IPS-20b (cell line): ENCODE data around the gene LCE4A.

Source experiments
- H3K27ac ChIP-seq: one replicate; pipeline ENCODE4 v1.5.1; 2013; ENCODE audit warnings: low read length
- H3K27me3 ChIP-seq: 2 replicates; pipeline ENCODE4 v1.6.1; 2013; ENCODE audit warnings: mild to moderate bottlenecking, low read length, inconsistent platforms; ENCODE audit not compliant: insufficient read depth
- H3K36me3 ChIP-seq: 2 replicates; pipeline ENCODE4 v1.6.1; 2013; ENCODE audit warnings: low read depth, mild to moderate bottlenecking, inconsistent platforms, low read length, moderate library complexity; ENCODE audit not compliant: insufficient read depth
- H3K4me1 ChIP-seq: 2 replicates; pipeline ENCODE4 v1.6.1; 2013; ENCODE audit warnings: mild to moderate bottlenecking, control low read depth, inconsistent platforms, low read length, moderate library complexity; ENCODE audit not compliant: insufficient read depth
- H3K4me3 ChIP-seq: 2 replicates; pipeline ENCODE4 v1.5.1; 2013; ENCODE audit warnings: mild to moderate bottlenecking, low read length, inconsistent platforms
- H3K9ac ChIP-seq: 2 replicates; pipeline ENCODE4 v1.6.1; 2013; ENCODE audit warnings: low read depth, mild to moderate bottlenecking, inconsistent platforms, low read length, moderate library complexity
- H3K9me3 ChIP-seq: 2 replicates; pipeline ENCODE4 v1.6.1; 2013; ENCODE audit warnings: mild to moderate bottlenecking, low read depth, low read length, inconsistent platforms; ENCODE audit not compliant: insufficient read depth

LCE4A gene

DNA sequence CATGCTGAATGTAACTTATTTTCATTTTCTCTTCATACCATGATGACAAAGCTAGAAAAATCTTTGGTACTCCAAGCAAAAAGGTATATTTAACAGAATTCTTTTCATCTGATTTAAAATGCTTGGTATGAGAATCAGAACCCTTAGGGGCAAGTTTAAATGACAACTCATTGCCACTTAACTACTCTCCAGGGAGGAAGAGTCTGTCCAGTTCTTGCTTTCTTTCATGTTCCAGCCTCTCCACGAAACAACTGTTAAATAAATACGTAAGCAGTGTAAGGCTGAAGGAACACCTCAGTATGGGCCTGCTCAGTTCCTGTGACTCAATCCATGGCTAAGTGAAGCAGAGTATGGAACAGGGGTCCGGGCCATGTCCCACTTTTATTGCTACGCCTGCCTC lies 8.2 kb upstream of the LCE4A start:
- Histone ChIP-seq H3K9me3 (peaks cover 62% of the 10 kb centered on the region), H3K9ac (no peak overlapping the region), H3K27ac (no peak overlapping the region), H3K27me3 (no peaks in the 10 kb centered on the region), H3K4me1 (no peaks in the 10 kb centered on the region), H3K36me3 (no peaks in the 10 kb centered on the region), H3K4me3 (no peak overlapping the region)

- Histone ChIP-seq H3K4me1 (no peaks in the 10 kb centered on the region), H3K36me3 (no peaks in the 10 kb centered on the region), H3K4me3 (no peak overlapping the region), H3K27ac (no peak overlapping the region), H3K9ac (no peak overlapping the region), H3K9me3 (peaks cover 55% of the 10 kb centered on the region), H3K27me3 (no peaks in the 10 kb centered on the region)
These were observed 10.3 kb downstream of the LCE4A start for GRCh38 chr1:152718238-152718637.

DNA sequence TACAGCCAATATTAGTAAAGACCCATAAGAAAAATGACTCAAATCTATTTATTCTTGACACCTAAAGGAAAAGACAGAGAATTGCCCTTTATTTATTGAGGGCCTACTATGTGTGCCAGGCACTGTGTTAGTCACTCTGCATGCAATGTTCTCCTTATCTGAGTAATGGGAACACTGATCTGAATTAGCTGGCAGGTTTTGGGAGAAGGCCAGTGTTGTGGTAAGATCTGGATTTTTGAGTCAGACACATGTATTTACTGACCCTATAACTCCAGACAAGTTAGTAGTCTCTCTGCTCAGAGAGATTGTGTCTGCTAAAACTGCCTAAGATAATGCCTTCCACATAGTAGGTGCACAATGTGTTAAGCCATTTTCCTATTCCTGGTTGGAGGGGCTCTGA lies 17.3 kb downstream of the LCE4A start:
- H3K9ac ChIP-seq = no peak overlapping the region
- H3K27me3 ChIP-seq = no peaks in the 10 kb centered on the region
- H3K4me3 ChIP-seq = no peak overlapping the region
- peaks cover 37% of the 10 kb centered on the region for H3K9me3 ChIP-seq
- no peaks in the 10 kb centered on the region for H3K4me1 ChIP-seq
- no peaks in the 10 kb centered on the region for H3K36me3 ChIP-seq
- H3K27ac ChIP-seq = no peak overlapping the region

GRCh38 chr1:152728986-152729385 lies 21.0 kb downstream of the LCE4A start:
- no peak overlapping the region for H3K27ac ChIP-seq
- peaks cover 46% of the 10 kb centered on the region for H3K9me3 ChIP-seq
- H3K36me3 ChIP-seq = no peaks in the 10 kb centered on the region
- H3K4me1 ChIP-seq = no peaks in the 10 kb centered on the region
- no peak overlapping the region for H3K9ac ChIP-seq
- no peaks in the 10 kb centered on the region for H3K27me3 ChIP-seq
- H3K4me3 ChIP-seq = no peak overlapping the region

- no peaks in the 10 kb centered on the region for H3K36me3 ChIP-seq
- peaks cover 50% of the 10 kb centered on the region for H3K9me3 ChIP-seq
- no peak overlapping the region for H3K9ac ChIP-seq
- no peak overlapping the region for H3K27ac ChIP-seq
- no peaks in the 10 kb centered on the region for H3K4me1 ChIP-seq
- H3K4me3 ChIP-seq = no peak overlapping the region
- no peaks in the 10 kb centered on the region for H3K27me3 ChIP-seq
These were observed 27.7 kb downstream of the LCE4A start for GRCh38 chr1:152735648-152736047.

GRCh38 chr1:152737997-152738396 lies 30.0 kb downstream of the LCE4A start:
- peaks cover 50% of the 10 kb centered on the region for H3K9me3 ChIP-seq
- H3K36me3 ChIP-seq = no peaks in the 10 kb centered on the region
- H3K9ac ChIP-seq = no peak overlapping the region
- no peak overlapping the region for H3K27ac ChIP-seq
- no peak overlapping the region for H3K4me3 ChIP-seq
- H3K4me1 ChIP-seq = no peaks in the 10 kb centered on the region
- H3K27me3 ChIP-seq = no peaks in the 10 kb centered on the region

DNA sequence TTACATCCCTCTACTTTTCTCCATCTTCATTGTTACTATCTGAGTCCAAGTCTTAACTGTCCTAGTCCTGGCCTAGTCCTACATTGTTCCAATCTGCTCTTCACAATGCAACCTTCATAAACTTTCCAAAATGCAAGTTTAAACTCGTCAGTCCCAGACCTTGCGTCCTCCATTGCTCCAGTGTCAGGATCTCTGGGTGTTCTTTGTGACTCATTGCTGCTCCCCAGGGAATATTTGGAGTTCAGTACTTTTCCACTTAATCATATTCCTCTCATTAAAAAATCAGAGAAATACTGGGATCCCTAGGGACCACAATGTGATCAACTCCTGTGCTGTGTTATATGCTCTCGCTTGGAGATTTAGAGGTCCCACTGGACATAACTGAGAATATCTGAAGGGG lies 31.9 kb downstream of the LCE4A start:
- peaks cover 54% of the 10 kb centered on the region for H3K9me3 ChIP-seq
- no peak overlapping the region for H3K27ac ChIP-seq
- H3K4me3 ChIP-seq = no peak overlapping the region
- H3K4me1 ChIP-seq = no peaks in the 10 kb centered on the region
- H3K9ac ChIP-seq = no peak overlapping the region
- H3K36me3 ChIP-seq = no peaks in the 10 kb centered on the region
- no peaks in the 10 kb centered on the region for H3K27me3 ChIP-seq

DNA sequence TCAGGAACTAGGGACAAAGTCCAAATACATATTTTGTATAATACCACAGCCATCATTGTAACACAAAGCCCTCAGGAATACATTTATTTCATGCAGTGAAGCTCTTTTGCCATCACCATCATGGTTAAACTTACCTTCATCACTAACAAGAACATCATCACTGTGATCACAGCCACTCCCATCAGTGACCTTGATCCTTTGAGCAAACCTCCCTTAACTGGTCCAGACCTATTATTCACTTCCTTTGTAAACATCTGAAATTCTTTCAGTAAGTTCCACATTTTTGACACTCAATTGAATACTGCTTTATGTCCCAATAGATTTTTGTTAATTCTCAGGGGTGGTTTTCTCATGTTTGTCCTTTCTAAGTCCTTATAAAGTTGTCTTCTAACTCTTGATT lies 33.7 kb downstream of the LCE4A start:
- no peaks in the 10 kb centered on the region for H3K27me3 ChIP-seq
- H3K27ac ChIP-seq = no peak overlapping the region
- H3K9ac ChIP-seq = no peak overlapping the region
- no peak overlapping the region for H3K4me3 ChIP-seq
- peaks cover 53% of the 10 kb centered on the region for H3K9me3 ChIP-seq
- no peaks in the 10 kb centered on the region for H3K36me3 ChIP-seq
- H3K4me1 ChIP-seq = no peaks in the 10 kb centered on the region

DNA sequence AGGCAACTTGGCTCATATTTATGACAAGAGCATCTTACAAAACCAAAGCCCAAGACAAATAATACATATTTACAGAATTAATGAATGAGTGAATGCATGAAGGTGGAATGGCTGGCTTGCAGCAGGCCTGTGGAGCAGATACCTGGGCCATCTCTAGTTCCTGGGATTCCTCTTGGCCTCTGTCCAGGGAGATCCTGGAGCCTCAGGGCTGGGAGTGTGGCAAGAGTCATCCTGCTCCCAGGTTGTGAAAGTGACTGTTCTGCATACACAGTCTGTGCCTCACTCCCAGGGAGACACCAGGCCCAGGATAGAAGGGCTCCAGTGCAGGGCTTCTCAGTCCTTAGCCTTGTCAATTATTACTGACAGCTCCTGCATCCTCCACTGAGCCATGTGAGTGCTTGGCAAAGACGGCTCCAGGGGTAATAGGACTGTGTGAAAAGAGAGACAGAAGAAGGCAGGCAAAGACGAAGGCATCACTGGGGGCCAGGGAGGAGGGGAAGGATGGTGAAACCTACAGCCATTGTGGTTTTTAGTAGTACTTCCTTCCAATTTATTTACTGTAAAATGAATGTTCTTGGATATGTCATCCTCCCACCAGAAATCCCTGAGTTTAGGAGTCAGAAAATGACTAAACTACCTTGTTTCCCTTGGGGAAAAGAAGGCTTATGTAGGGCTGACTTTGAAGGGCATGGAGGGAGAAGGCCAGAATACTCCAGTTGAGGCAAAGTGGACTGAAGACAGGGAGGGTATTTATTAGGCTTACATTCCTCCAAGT lies 35.6 kb downstream of the LCE4A start:
- H3K4me3 ChIP-seq = no peak overlapping the region
- no peak overlapping the region for H3K9ac ChIP-seq
- peaks cover 56% of the 10 kb centered on the region for H3K9me3 ChIP-seq
- H3K27ac ChIP-seq = no peak overlapping the region
- H3K4me1 ChIP-seq = no peaks in the 10 kb centered on the region
- H3K27me3 ChIP-seq = no peaks in the 10 kb centered on the region
- no peaks in the 10 kb centered on the region for H3K36me3 ChIP-seq

GRCh38 chr1:152745289-152745704 lies 37.3 kb downstream of the LCE4A start:
- H3K36me3 ChIP-seq = no peaks in the 10 kb centered on the region
- H3K27ac ChIP-seq = no peak overlapping the region
- H3K4me3 ChIP-seq = no peak overlapping the region
- H3K9ac ChIP-seq = no peak overlapping the region
- H3K9me3 ChIP-seq = peaks cover 49% of the 10 kb centered on the region
- no peaks in the 10 kb centered on the region for H3K27me3 ChIP-seq
- no peaks in the 10 kb centered on the region for H3K4me1 ChIP-seq

DNA sequence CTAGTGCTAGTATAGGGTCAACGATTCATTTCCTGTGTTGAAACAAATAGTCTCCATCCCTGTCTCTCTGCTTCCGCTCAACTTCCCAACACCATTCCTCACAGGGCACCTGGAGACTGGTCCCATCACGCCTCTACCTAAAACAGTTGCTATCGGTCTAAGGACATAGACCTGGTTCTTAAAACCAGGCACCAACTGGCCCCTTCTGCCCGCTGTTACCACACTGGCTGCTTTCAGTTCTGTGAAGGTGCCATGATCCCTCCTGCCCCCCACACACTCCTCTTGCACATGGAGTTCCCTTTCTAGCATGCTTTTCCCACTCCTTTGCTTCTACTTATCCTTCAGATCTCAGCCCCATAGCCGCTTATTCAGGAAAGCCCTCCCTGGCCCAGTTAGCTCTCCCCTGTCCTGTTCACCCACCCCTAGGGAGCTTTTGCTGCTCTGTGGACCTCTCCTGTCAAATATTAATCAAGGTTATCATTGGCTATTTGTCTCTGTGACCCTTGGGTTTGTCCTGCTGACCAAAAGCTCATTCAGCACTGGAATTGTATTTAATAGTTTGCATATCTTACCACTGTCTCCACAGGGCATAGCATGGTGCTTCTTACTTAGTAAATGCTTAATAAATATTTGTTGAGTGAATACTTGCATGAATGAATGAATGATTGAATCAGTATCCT lies 37.9 kb downstream of the LCE4A start:
- no peak overlapping the region for H3K4me3 ChIP-seq
- H3K27me3 ChIP-seq = no peaks in the 10 kb centered on the region
- peaks cover 55% of the 10 kb centered on the region for H3K9me3 ChIP-seq
- H3K36me3 ChIP-seq = no peaks in the 10 kb centered on the region
- H3K27ac ChIP-seq = no peak overlapping the region
- no peak overlapping the region for H3K9ac ChIP-seq
- H3K4me1 ChIP-seq = no peaks in the 10 kb centered on the region

DNA sequence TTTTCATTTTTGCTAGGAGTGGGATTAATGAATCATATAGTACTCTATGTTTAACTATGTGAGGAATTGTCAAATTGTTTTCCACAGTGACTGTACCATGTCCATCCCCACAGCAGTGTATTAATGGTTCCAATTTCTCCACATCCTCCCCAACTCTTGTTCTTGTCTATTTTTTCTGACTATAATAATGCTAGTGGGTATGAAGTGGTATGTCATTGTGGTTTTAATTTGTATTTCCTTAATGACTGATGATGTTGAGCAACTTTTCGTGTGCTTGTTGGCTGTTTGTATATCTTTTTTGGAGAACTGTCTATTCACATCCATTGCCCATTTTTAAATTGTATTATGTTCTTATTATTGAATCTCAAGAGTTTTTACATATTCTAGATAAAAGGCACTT lies 39.9 kb downstream of the LCE4A start:
- H3K4me3 ChIP-seq = no peak overlapping the region
- no peaks in the 10 kb centered on the region for H3K27me3 ChIP-seq
- no peak overlapping the region for H3K27ac ChIP-seq
- H3K4me1 ChIP-seq = no peaks in the 10 kb centered on the region
- peaks cover 48% of the 10 kb centered on the region for H3K9me3 ChIP-seq
- H3K9ac ChIP-seq = no peak overlapping the region
- H3K36me3 ChIP-seq = no peaks in the 10 kb centered on the region
